B cell (primary cell): ENCODE data around the gene RNGTT.

Experiments used
- EZH2 ChIP-seq: IDR thresholded peaks from 2 replicates; pipeline ENCODE4 v1.6.1; 2012; ENCODE audit warnings: borderline replicate concordance, low read depth, mild to moderate bottlenecking, moderate library complexity, low read length; ENCODE audit not compliant: insufficient read depth, poor library complexity, severe bottlenecking
- TF ChIP-seq, protein P1 (sequence below): fragments of 200-600 bp; IDR thresholded peaks from one replicate; pipeline ENCODE4 v1.8.0; 2022; ENCODE audit warnings: antibody characterized with exemption, mild to moderate bottlenecking

- TF ChIP-seq, protein P1, sequence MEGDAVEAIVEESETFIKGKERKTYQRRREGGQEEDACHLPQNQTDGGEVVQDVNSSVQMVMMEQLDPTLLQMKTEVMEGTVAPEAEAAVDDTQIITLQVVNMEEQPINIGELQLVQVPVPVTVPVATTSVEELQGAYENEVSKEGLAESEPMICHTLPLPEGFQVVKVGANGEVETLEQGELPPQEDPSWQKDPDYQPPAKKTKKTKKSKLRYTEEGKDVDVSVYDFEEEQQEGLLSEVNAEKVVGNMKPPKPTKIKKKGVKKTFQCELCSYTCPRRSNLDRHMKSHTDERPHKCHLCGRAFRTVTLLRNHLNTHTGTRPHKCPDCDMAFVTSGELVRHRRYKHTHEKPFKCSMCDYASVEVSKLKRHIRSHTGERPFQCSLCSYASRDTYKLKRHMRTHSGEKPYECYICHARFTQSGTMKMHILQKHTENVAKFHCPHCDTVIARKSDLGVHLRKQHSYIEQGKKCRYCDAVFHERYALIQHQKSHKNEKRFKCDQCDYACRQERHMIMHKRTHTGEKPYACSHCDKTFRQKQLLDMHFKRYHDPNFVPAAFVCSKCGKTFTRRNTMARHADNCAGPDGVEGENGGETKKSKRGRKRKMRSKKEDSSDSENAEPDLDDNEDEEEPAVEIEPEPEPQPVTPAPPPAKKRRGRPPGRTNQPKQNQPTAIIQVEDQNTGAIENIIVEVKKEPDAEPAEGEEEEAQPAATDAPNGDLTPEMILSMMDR = no peak
- TF ChIP-seq EZH2 = no peak
Measured at GRCh38 chr6:88663801-88664200, 299.6 kb downstream of the RNGTT start.
